ENCODE data around the gene SEMA5A. TPM values are rescaled to one million over a fixed set of nuclear protein-coding genes. Genes with fewer than 3 reads are reported as not detected.

SEMA5A gene
- total and polyA plus RNA-seq, 2 donors, result 1.2 to 2.5 TPM

- WGBS, result 82% methylated on average over 3 of the region's 3 CpGs
- Histone ChIP-seq H3K9me3 (ENCODE audit: control insufficient read depth in 2 of 2, insufficient read depth in 1 of 2, low read length in 1 of 2) (no peaks in the 10 kb centered on the region), H3K4me1 (ENCODE audit: control insufficient read depth in 2 of 2, insufficient read depth in 2 of 2, low read length in 2 of 2) (no peaks in the 10 kb centered on the region), H3K36me3 (ENCODE audit: control insufficient read depth in 2 of 2, insufficient read depth in 2 of 2, low read length in 1 of 2) (no peaks in the 10 kb centered on the region), H3K4me3 (ENCODE audit: low read length in 2 of 2) (no peak overlapping the region), H3K27ac (ENCODE audit: low read depth in 1 of 2, low read length in 1 of 2) (no peak overlapping the region), H3K27me3 (ENCODE audit: control insufficient read depth in 2 of 2, insufficient read depth in 1 of 2, low read length in 1 of 2) (no peaks in the 10 kb centered on the region)
- DNase-seq (ENCODE audit: low read depth in 6 of 9, low spot score in 9 of 9), result no peak
Observed at GRCh38 chr5:9294793-9295465, 250.9 kb downstream of the SEMA5A start.

- Histone ChIP-seq H3K36me3 (ENCODE audit: control insufficient read depth in 2 of 2, insufficient read depth in 2 of 2, low read length in 1 of 2) (no peaks in the 10 kb centered on the region), H3K27me3 (ENCODE audit: control insufficient read depth in 2 of 2, insufficient read depth in 1 of 2, low read length in 1 of 2) (no peaks in the 10 kb centered on the region), H3K4me3 (ENCODE audit: low read length in 2 of 2) (no peak overlapping the region), H3K9me3 (ENCODE audit: control insufficient read depth in 2 of 2, insufficient read depth in 1 of 2, low read length in 1 of 2) (no peaks in the 10 kb centered on the region), H3K4me1 (ENCODE audit: control insufficient read depth in 2 of 2, insufficient read depth in 2 of 2, low read length in 2 of 2) (no peaks in the 10 kb centered on the region), H3K27ac (ENCODE audit: low read depth in 1 of 2, low read length in 1 of 2) (no peak overlapping the region)
- DNase-seq (ENCODE audit: low read depth in 6 of 9, low spot score in 9 of 9), result no peak
- WGBS, result 93% methylated on average over 7 of the region's 7 CpGs
Observed at GRCh38 chr5:9288234-9288633, 257.6 kb downstream of the SEMA5A start.

- Histone ChIP-seq H3K9me3 (ENCODE audit: control insufficient read depth in 2 of 2, insufficient read depth in 1 of 2, low read length in 1 of 2) (no peaks in the 10 kb centered on the region), H3K27me3 (ENCODE audit: control insufficient read depth in 2 of 2, insufficient read depth in 1 of 2, low read length in 1 of 2) (no peaks in the 10 kb centered on the region), H3K4me3 (ENCODE audit: low read length in 2 of 2) (no peak overlapping the region), H3K27ac (ENCODE audit: low read depth in 1 of 2, low read length in 1 of 2) (no peak overlapping the region), H3K4me1 (ENCODE audit: control insufficient read depth in 2 of 2, insufficient read depth in 2 of 2, low read length in 2 of 2) (no peaks in the 10 kb centered on the region), H3K36me3 (ENCODE audit: control insufficient read depth in 2 of 2, insufficient read depth in 2 of 2, low read length in 1 of 2) (no peaks in the 10 kb centered on the region)
- 20% methylated on average over 3 of the region's 3 CpGs for WGBS
- DNase-seq (ENCODE audit: low read depth in 6 of 9, low spot score in 9 of 9), result no peak
Observed at GRCh38 chr5:9284781-9285307, 261.0 kb downstream of the SEMA5A start.

GRCh38 chr5:9284272-9284671 lies 261.6 kb downstream of the SEMA5A start:
- Histone ChIP-seq H3K4me3 (ENCODE audit: low read length in 2 of 2) (no peak overlapping the region), H3K27ac (ENCODE audit: low read depth in 1 of 2, low read length in 1 of 2) (no peak overlapping the region), H3K36me3 (ENCODE audit: control insufficient read depth in 2 of 2, insufficient read depth in 2 of 2, low read length in 1 of 2) (no peaks in the 10 kb centered on the region), H3K27me3 (ENCODE audit: control insufficient read depth in 2 of 2, insufficient read depth in 1 of 2, low read length in 1 of 2) (no peaks in the 10 kb centered on the region), H3K4me1 (ENCODE audit: control insufficient read depth in 2 of 2, insufficient read depth in 2 of 2, low read length in 2 of 2) (no peaks in the 10 kb centered on the region), H3K9me3 (ENCODE audit: control insufficient read depth in 2 of 2, insufficient read depth in 1 of 2, low read length in 1 of 2) (no peaks in the 10 kb centered on the region)
- DNase-seq (ENCODE audit: low read depth in 6 of 9, low spot score in 9 of 9), result no peak
- WGBS, result 30% methylated on average over 1 of the region's 1 CpG

GRCh38 chr5:9283473-9283872 lies 262.4 kb downstream of the SEMA5A start:
- peaks cover 0 to 7% of the 10 kb centered on the region in 2 donors for H3K9me3 ChIP-seq (ENCODE audit: control insufficient read depth in 2 of 2, insufficient read depth in 1 of 2, low read length in 1 of 2)
- H3K4me3 ChIP-seq (ENCODE audit: low read length in 2 of 2), result no peak overlapping the region
- no peak overlapping the region for H3K27ac ChIP-seq (ENCODE audit: low read depth in 1 of 2, low read length in 1 of 2)
- H3K27me3 ChIP-seq (ENCODE audit: control insufficient read depth in 2 of 2, insufficient read depth in 1 of 2, low read length in 1 of 2), result no peaks in the 10 kb centered on the region
- DNase-seq (ENCODE audit: low read depth in 6 of 9, low spot score in 9 of 9), result no peak
- no peaks in the 10 kb centered on the region for H3K4me1 ChIP-seq (ENCODE audit: control insufficient read depth in 2 of 2, insufficient read depth in 2 of 2, low read length in 2 of 2)
- no peaks in the 10 kb centered on the region for H3K36me3 ChIP-seq (ENCODE audit: control insufficient read depth in 2 of 2, insufficient read depth in 2 of 2, low read length in 1 of 2)
- WGBS, result 98% methylated on average over 1 of the region's 1 CpG

- Histone ChIP-seq H3K36me3 (ENCODE audit: control insufficient read depth in 2 of 2, insufficient read depth in 2 of 2, low read length in 1 of 2) (no peaks in the 10 kb centered on the region), H3K9me3 (ENCODE audit: control insufficient read depth in 2 of 2, insufficient read depth in 1 of 2, low read length in 1 of 2) (peaks cover 0 to 8% of the 10 kb centered on the region in 2 donors), H3K27ac (ENCODE audit: low read depth in 1 of 2, low read length in 1 of 2) (no peak overlapping the region), H3K4me3 (ENCODE audit: low read length in 2 of 2) (no peak overlapping the region), H3K4me1 (ENCODE audit: control insufficient read depth in 2 of 2, insufficient read depth in 2 of 2, low read length in 2 of 2) (no peaks in the 10 kb centered on the region), H3K27me3 (ENCODE audit: control insufficient read depth in 2 of 2, insufficient read depth in 1 of 2, low read length in 1 of 2) (no peaks in the 10 kb centered on the region)
- DNase-seq (ENCODE audit: low read depth in 6 of 9, low spot score in 9 of 9), result no peak
- WGBS, result 69% methylated on average over 3 of the region's 3 CpGs
Observed at GRCh38 chr5:9283021-9283420, 262.9 kb downstream of the SEMA5A start.

GRCh38 chr5:9282211-9282610 lies 263.7 kb downstream of the SEMA5A start:
- DNase-seq (ENCODE audit: low read depth in 6 of 9, low spot score in 9 of 9), result no peak
- Histone ChIP-seq H3K36me3 (ENCODE audit: control insufficient read depth in 2 of 2, insufficient read depth in 2 of 2, low read length in 1 of 2) (no peaks in the 10 kb centered on the region), H3K27me3 (ENCODE audit: control insufficient read depth in 2 of 2, insufficient read depth in 1 of 2, low read length in 1 of 2) (no peaks in the 10 kb centered on the region), H3K4me1 (ENCODE audit: control insufficient read depth in 2 of 2, insufficient read depth in 2 of 2, low read length in 2 of 2) (no peaks in the 10 kb centered on the region), H3K4me3 (ENCODE audit: low read length in 2 of 2) (no peak overlapping the region), H3K9me3 (ENCODE audit: control insufficient read depth in 2 of 2, insufficient read depth in 1 of 2, low read length in 1 of 2) (peaks cover 0 to 8% of the 10 kb centered on the region in 2 donors), H3K27ac (ENCODE audit: low read depth in 1 of 2, low read length in 1 of 2) (no peak overlapping the region)
- WGBS, result 87% methylated on average over 3 of the region's 3 CpGs

- Histone ChIP-seq H3K36me3 (ENCODE audit: control insufficient read depth in 2 of 2, insufficient read depth in 2 of 2, low read length in 1 of 2) (no peaks in the 10 kb centered on the region), H3K4me1 (ENCODE audit: control insufficient read depth in 2 of 2, insufficient read depth in 2 of 2, low read length in 2 of 2) (no peaks in the 10 kb centered on the region), H3K4me3 (ENCODE audit: low read length in 2 of 2) (no peak overlapping the region), H3K27ac (ENCODE audit: low read depth in 1 of 2, low read length in 1 of 2) (no peak overlapping the region), H3K9me3 (ENCODE audit: control insufficient read depth in 2 of 2, insufficient read depth in 1 of 2, low read length in 1 of 2) (peaks cover 0 to 8% of the 10 kb centered on the region in 2 donors), H3K27me3 (ENCODE audit: control insufficient read depth in 2 of 2, insufficient read depth in 1 of 2, low read length in 1 of 2) (no peaks in the 10 kb centered on the region)
- 97% methylated on average over 1 of the region's 1 CpG for WGBS
- DNase-seq (ENCODE audit: low read depth in 6 of 9, low spot score in 9 of 9), result no peak
Observed at GRCh38 chr5:9279774-9280173, 266.1 kb downstream of the SEMA5A start.

- Histone ChIP-seq H3K4me3 (ENCODE audit: low read length in 2 of 2) (no peak overlapping the region), H3K27ac (ENCODE audit: low read depth in 1 of 2, low read length in 1 of 2) (no peak overlapping the region), H3K27me3 (ENCODE audit: control insufficient read depth in 2 of 2, insufficient read depth in 1 of 2, low read length in 1 of 2) (no peaks in the 10 kb centered on the region), H3K9me3 (ENCODE audit: control insufficient read depth in 2 of 2, insufficient read depth in 1 of 2, low read length in 1 of 2) (peaks cover 0 to 8% of the 10 kb centered on the region in 2 donors), H3K4me1 (ENCODE audit: control insufficient read depth in 2 of 2, insufficient read depth in 2 of 2, low read length in 2 of 2) (no peaks in the 10 kb centered on the region), H3K36me3 (ENCODE audit: control insufficient read depth in 2 of 2, insufficient read depth in 2 of 2, low read length in 1 of 2) (no peaks in the 10 kb centered on the region)
- 86% methylated on average over 3 of the region's 3 CpGs for WGBS
- no peak for DNase-seq (ENCODE audit: low read depth in 6 of 9, low spot score in 9 of 9)
Observed at GRCh38 chr5:9278921-9279603, 266.8 kb downstream of the SEMA5A start.

Measured in thymus (tissue), 11 donors.